Activated CD4-positive, alpha-beta memory T cell treated with anti-CD3 and anti-CD28 coated beads, Interleukin-2, amount 10 ng/mL, durations not matched to agents 7 days and 5 days (primary cell): Measurements from ENCODE around the gene KAT5. TPM values are rescaled to one million over a fixed set of nuclear protein-coding genes. Genes with fewer than 3 reads are reported as not detected.
"Not testable (repeated sequence)": the region's sequence is repeated elsewhere in the genome, so short reads cannot be mapped to it uniquely, and the experiment has no call there.

Experiments used
- CTCF ChIA-PET: fragments of 350-600 bp; sonication (Branson Sonifier 250); formaldehyde crosslinking; loops from one replicate; lab custom pipeline; 2021; ENCODE audit warnings: antibody characterized with exemption, inconsistent platforms; lab: Charles Lee
- POLR2A ChIA-PET: fragments of 350-600 bp; sonication (Branson Sonifier 250); formaldehyde crosslinking; loops from one replicate; lab custom pipeline; 2021; ENCODE audit warnings: antibody characterized with exemption; lab: Charles Lee
- DNase-seq: peaks from one replicate; pipeline ENCODE4 v3.0.0-alpha.2; 2020
- H3K27ac Mint-ChIP-seq: one replicate; pipeline ENCODE4 v1.8.0; 2021; ENCODE audit warnings: mild to moderate bottlenecking, mixed read lengths
- H3K27me3 Mint-ChIP-seq: one replicate; pipeline ENCODE4 v1.8.0; 2021; ENCODE audit warnings: mixed read lengths
- H3K36me3 Mint-ChIP-seq: one replicate; pipeline ENCODE4 v1.8.0; 2021; ENCODE audit warnings: low read depth, mixed read lengths
- H3K4me1 Mint-ChIP-seq: one replicate; pipeline ENCODE4 v1.8.0; 2021; ENCODE audit warnings: mixed read lengths
- H3K4me3 Mint-ChIP-seq: one replicate; pipeline ENCODE4 v1.8.0; 2021; ENCODE audit warnings: mild to moderate bottlenecking, mixed read lengths
- H3K9me3 Mint-ChIP-seq: one replicate; pipeline ENCODE4 v1.8.0; 2021; ENCODE audit warnings: mixed read lengths
- total RNA-seq, 2 experiments: library from RNA; stranded (reverse); gene quantifications; one replicate each; pipeline ENCODE4 v1.2.3, GENCODE V29; 2021

Gene KAT5
- total RNA-seq, 2 experiments from 2014 or later = 62.6 to 63.0 TPM

DNA sequence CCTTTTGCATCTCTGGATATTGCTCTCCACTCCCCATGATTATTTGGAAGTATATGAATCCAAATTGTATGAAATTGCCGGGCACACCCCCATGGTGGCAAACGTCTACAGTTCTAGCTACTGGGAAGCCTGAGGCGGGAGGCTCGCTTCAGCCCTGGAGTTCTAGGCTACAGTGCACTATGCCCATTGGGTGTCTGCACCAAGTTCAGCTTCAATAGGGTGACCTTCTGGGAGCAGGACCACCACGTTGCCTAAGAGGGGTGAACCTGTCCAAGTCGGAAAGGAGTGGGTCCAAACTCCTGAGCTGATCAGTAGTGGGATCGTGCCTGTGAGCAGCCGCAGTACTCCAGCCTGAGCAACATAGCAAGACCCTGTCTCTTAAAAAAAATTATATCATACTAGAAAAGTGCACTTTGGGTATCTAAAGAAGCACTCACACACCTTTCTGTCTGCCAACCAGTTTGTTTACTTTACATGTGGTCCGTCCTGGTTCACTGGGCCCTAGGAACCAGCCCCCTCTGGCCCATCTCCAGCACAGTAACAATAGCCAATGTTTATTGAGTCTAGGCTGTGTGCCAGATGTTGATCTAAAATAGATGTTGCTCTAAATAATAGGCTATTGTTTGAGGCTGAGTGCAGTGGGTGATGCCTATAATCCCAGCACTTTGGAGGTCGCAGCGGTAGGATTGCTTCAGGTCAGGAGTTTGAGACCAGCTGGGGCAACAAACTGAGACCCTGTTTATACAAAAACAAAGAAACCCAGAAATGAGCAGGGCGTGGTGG lies 16.4 kb upstream of the KAT5 start:
- H3K27ac Mint-ChIP-seq = no peak overlapping the region
- DNase-seq = no peak
- H3K9me3 Mint-ChIP-seq = peaks cover 2% of the 10 kb centered on the region
- no peaks in the 10 kb centered on the region for H3K36me3 Mint-ChIP-seq
- ChIA-PET CTCF (interaction anchor here (6.6 kb wide), 1 partner anchor 10 kb away, joined by 25 read pairs; no protein-coding TSS in a partner anchor), POLR2A (no interaction called here)
- H3K27me3 Mint-ChIP-seq = peaks cover 14% of the 10 kb centered on the region
- H3K4me1 Mint-ChIP-seq = peaks cover 2% of the 10 kb centered on the region
- no peak overlapping the region for H3K4me3 Mint-ChIP-seq

DNA sequence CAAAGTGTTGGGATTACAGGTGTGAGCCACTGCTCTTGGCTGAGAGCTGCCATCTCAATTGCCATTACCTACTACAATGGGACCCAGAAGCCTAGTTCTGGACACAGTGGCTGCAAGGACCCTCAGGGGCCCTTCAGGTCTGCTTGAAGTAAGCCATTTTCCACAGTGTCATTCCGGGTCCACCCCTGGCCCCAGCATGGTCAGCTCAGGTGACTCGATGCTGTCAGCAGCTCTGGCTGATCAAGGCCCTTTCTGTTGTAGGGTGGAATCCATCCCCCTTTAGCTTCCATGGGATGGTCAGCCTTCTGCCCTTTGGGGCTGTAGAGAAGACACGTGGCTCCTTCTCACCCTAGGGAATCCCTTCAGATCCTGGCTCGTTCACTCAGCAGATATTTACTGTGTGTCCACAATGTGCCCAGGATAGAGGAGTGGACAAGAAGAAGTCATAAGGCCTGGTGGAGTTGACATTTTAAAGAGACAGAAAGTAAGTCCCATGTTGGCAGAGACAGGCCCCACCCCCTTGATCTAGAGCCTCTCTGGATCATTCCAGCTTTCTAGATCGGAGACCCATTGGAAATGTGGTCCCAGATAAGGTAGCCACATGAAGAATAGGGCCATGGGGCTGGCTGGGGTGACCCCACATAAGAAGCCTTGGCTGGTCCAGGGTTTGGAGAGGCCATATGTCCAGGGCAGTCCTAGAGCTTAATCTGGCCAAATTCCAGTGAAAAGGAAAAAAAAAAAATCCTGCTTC lies 15.1 kb upstream of the KAT5 start:
- no peak for DNase-seq
- CTCF ChIA-PET = interaction anchor here (1.3 to 6.6 kb wide), 2 partner anchors 9 to 121 kb away, joined by 3 to 25 read pairs; no protein-coding TSS in a partner anchor
- Mint-ChIP-seq H3K9me3 (peaks cover 2% of the 10 kb centered on the region), H3K4me1 (peaks cover 3% of the 10 kb centered on the region), H3K27me3 (peaks cover 14% of the 10 kb centered on the region), H3K4me3 (no peak overlapping the region), H3K36me3 (no peaks in the 10 kb centered on the region), H3K27ac (no peak overlapping the region)
- POLR2A ChIA-PET = no interaction called here

DNA sequence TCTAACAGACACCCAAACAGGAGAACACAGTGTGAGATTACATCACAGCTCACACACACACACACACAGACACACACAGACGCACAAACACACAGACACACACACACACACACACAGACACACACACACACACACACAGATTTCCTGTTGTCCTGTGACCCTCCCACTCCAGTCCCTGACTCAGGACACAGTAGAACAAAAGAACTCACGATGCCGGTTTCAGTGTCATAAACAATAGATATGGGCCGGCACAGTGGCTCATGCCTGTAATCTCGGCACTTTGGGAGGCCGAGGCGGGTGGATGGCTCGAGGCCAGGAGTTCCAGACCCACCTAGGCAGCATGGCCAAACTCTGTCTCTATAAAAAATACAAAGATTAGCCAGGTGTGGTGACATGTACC lies 13.8 kb upstream of the KAT5 start:
- Mint-ChIP-seq H3K36me3 (no peaks in the 10 kb centered on the region), H3K4me3 (no peak overlapping the region), H3K4me1 (peaks cover 7% of the 10 kb centered on the region), H3K27ac (no peak overlapping the region), H3K9me3 (peaks cover 2% of the 10 kb centered on the region), H3K27me3 (peaks cover 18% of the 10 kb centered on the region)
- ChIA-PET POLR2A (no interaction called here), CTCF (interaction anchor here (0.7 kb wide), 1 partner anchor 15 kb away, joined by 3 read pairs; no protein-coding TSS in a partner anchor)
- no peak for DNase-seq

DNA sequence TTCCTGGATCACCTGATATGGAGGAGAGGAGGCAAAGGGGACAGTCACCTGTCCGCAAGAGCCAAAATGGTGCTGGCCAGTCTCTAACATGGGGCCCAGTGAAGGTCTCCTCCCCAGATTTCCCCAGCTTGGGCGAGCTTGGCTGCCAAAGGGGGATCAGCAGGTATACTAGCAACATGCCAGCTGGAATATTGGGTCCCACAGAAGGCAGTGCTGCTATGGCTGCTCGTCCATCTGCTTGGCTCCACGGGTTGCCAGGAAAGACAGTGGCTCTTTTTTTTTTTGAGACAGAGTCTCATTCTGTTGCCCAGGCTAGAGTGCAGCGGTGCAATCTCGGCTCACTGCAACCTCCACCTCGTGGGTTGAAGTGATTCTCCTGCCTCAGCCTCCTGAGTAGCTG lies 12.7 kb upstream of the KAT5 start:
- Mint-ChIP-seq H3K4me1 (peaks cover 7% of the 10 kb centered on the region), H3K27ac (no peak overlapping the region)
- CTCF ChIA-PET = no interaction called here

DNA sequence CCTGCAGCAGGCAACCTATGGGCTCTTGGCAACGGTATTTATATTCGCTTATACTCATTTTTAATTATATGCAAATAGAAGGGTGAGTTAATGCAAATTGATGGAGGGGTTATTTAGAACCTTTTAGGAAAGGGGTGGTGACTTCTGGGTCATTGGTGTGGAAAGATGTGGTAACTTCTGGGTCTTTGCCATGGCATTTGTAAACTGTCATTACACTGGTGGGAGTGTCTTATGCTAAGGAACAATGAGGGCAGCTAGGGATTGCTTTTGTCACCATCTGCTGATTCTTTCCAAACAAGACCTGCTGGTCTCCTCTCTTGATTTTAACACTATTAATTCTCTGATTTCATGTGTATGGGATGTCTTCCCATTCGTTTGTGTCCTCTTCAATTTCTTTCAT lies 11.7 kb upstream of the KAT5 start:
- peaks cover 2% of the 10 kb centered on the region for H3K9me3 Mint-ChIP-seq
- H3K4me1 Mint-ChIP-seq = peaks cover 7% of the 10 kb centered on the region
- CTCF ChIA-PET = no interaction called here
- no peak overlapping the region for H3K27ac Mint-ChIP-seq
- no peak overlapping the region for H3K4me3 Mint-ChIP-seq
- POLR2A ChIA-PET = no interaction called here
- H3K36me3 Mint-ChIP-seq = no peaks in the 10 kb centered on the region
- no peak for DNase-seq
- H3K27me3 Mint-ChIP-seq = peaks cover 22% of the 10 kb centered on the region

More for the DNA sequence above, 12.7 kb upstream of the KAT5 start:
- POLR2A ChIA-PET = no interaction called here
- Mint-ChIP-seq H3K36me3 (no peaks in the 10 kb centered on the region), H3K27me3 (peaks cover 20% of the 10 kb centered on the region), H3K9me3 (peaks cover 2% of the 10 kb centered on the region), H3K4me3 (no peak overlapping the region)
- DNase-seq = no peak

DNA sequence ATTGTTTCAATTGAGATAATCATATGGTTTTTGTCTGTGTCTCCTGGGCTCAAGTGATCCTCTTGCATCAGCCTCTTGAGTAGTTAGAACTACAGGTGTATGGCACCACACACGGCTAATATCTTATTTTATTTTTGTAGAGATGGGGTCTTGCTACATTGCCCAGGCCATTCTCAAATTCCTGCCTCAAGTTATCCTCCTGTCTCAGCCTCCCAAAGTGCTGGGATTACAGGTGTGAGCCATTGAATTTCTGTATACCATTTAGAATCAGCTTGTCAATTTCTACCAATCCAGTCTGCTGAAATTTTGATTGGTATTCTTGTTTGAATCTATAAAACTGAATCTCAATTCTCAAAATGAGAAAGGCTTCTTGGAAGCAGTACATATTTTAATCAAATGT lies 10.4 kb upstream of the KAT5 start:
- no peak for DNase-seq
- H3K4me3 Mint-ChIP-seq = no peak overlapping the region
- H3K4me1 Mint-ChIP-seq = peaks cover 7% of the 10 kb centered on the region
- peaks cover 22% of the 10 kb centered on the region for H3K27me3 Mint-ChIP-seq
- ChIA-PET POLR2A (no interaction called here), CTCF (no interaction called here)
- H3K9me3 Mint-ChIP-seq = peaks cover 2% of the 10 kb centered on the region
- H3K36me3 Mint-ChIP-seq = no peaks in the 10 kb centered on the region
- H3K27ac Mint-ChIP-seq = no peak overlapping the region

DNA sequence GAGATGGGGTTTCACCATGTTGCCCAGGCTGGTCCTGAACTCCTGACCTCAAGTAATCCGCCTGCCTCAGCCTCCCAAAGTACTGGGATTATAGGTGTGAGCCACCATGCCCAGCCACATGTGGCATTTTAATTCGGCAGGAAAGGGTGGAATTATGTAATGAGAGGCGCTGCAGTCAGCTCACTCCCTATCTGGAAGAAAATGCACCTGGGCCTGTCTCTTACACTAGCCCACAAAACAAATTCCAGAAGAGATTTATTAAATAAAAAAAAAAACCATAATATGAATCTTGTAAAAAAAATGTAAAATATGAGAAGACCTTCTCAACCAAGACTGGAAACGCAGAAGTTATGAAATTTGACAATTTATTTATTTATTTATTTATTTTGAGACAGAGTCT lies 8.2 kb upstream of the KAT5 start:
- Mint-ChIP-seq H3K4me1 (peaks cover 12% of the 10 kb centered on the region), H3K27ac (no peak overlapping the region), H3K27me3 (peaks cover 20% of the 10 kb centered on the region), H3K36me3 (no peaks in the 10 kb centered on the region), H3K9me3 (peaks cover 2% of the 10 kb centered on the region), H3K4me3 (no peak overlapping the region)
- ChIA-PET CTCF (interaction anchor here (1.3 to 3.1 kb wide), 5 partner anchors 10 to 341 kb away, joined by 4 to 25 read pairs (median 15); no protein-coding TSS in a partner anchor), POLR2A (no interaction called here)
- DNase-seq = no peak

DNA sequence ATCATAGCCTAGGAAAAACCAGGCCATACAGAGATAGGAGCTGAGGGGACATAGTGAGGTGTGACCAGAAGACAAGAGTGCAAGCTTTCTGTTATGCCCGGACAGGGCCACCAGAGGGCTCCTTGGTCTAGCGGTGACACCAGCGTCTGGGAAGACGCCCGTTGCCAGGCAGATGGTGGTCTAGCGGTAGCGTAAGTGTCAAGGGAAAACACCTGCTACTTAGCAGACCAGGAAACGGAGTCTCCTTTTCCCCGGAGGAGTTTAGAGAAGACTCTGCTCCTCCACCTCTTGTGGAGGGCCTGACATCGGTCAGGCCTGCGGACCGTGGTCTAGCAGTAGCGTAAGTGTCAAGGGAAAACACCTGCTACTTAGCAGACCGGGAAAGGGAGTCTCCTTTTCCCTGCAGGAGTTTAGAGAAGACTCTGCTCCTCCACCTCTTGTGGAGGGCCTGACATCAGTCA lies 5.7 kb upstream of the KAT5 start:
- H3K4me3 Mint-ChIP-seq, H3K36me3 Mint-ChIP-seq, H3K27ac Mint-ChIP-seq, H3K9me3 Mint-ChIP-seq: not testable (repeated sequence)
- H3K27me3 Mint-ChIP-seq = peaks cover 10% of the 10 kb centered on the region
- POLR2A ChIA-PET = interaction anchor here (0.6 kb wide), 1 partner anchor 14 kb away, joined by 3 read pairs; no protein-coding TSS in a partner anchor
- CTCF ChIA-PET = interaction anchor here (0.7 to 3.1 kb wide), 15 partner anchors 12 to 346 kb away, joined by 3 to 25 read pairs (median 3); partner anchors contain the start of genes CCDC85B and SF3B2
- peak; percentile 84 for DNase-seq
- peaks cover 21% of the 10 kb centered on the region for H3K4me1 Mint-ChIP-seq

DNA sequence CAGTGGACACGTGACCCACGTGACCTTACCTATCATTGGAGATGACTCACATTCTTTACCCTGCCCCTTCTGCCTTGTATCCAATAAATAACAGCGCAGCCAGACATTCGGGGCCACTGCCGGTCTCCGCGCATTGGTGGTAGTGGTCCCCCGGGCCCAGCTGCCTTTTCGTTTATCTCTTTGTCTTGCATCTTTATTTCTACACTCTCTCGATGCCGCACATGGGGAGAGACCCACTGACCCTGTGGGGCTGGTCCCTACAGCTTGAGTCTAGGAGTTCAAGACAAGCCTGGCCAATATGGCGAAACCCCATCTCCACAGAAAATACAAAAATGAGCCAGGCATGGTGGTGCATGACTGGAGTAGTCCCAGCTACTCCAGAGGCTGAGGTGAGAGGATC lies 5.0 kb upstream of the KAT5 start:
- H3K4me3 Mint-ChIP-seq, DNase-seq, H3K36me3 Mint-ChIP-seq, POLR2A ChIA-PET, H3K9me3 Mint-ChIP-seq, H3K27ac Mint-ChIP-seq: not testable (repeated sequence)
- Mint-ChIP-seq H3K4me1 (peaks cover 22% of the 10 kb centered on the region), H3K27me3 (peaks cover 10% of the 10 kb centered on the region)
- CTCF ChIA-PET = interaction anchor here (3.1 kb wide), 1 partner anchor 13 kb away, joined by 25 read pairs; no protein-coding TSS in a partner anchor

DNA sequence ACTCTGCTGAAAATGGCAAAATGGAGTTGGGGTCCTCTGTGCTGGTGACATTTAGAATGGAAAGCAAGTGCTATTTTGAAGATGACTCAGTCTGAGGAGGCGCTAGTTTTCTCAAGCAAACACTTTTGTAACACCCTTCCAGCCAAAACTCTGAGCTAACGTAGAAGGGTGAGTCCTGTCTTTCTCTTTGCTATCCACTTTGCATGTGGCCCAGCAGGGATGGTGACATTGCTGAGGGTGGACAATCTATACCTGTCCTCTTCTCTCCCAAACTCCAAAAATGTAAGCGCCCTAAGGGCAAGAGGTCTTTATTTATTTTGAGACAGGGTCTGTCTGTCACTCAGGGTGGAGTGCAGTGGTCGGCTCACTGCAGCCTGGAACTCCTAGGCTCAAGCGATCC lies 3.6 kb upstream of the KAT5 start:
- Mint-ChIP-seq H3K36me3 (peaks cover 10% of the 10 kb centered on the region), H3K27ac (no peak overlapping the region), H3K4me1 (peaks cover 27% of the 10 kb centered on the region), H3K9me3 (no peaks in the 10 kb centered on the region), H3K4me3 (no peak overlapping the region), H3K27me3 (peaks cover 3% of the 10 kb centered on the region)
- CTCF ChIA-PET = interaction anchor here (1.1 to 1.5 kb wide), 2 partner anchors 61 to 109 kb away, joined by 3 to 5 read pairs; no protein-coding TSS in a partner anchor
- DNase-seq = no peak
- POLR2A ChIA-PET = no interaction called here

DNA sequence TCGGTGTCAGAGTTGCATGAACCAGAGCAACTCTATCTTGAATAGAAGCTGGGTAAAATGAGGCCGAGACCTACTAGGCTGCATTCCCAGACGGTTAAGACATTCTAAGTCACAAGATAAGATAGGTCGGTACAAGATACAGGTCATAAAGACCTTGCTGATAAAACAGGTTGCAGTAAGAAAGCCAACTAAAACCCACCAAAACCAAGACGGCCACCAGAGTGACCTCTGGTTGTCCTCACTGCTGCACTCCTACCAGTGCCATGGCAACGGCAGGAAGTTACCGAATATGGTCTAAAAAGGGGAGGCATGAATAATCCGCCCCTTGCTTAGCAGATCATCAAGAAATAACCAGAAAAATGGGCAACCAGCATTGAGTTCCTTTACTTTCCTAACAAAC lies 2.4 kb upstream of the KAT5 start:
- H3K36me3 Mint-ChIP-seq = peaks cover 19% of the 10 kb centered on the region
- H3K4me1 Mint-ChIP-seq = peaks cover 34% of the 10 kb centered on the region
- POLR2A ChIA-PET = interaction anchor here (0.7 kb wide), 1 partner anchor 16 kb away, joined by 3 read pairs; no protein-coding TSS in a partner anchor
- no peak overlapping the region for H3K4me3 Mint-ChIP-seq
- H3K27me3 Mint-ChIP-seq = no peaks in the 10 kb centered on the region
- CTCF ChIA-PET = interaction anchor here (1.5 kb wide), 1 partner anchor 108 kb away, joined by 5 read pairs; no protein-coding TSS in a partner anchor
- no peak overlapping the region for H3K27ac Mint-ChIP-seq
- H3K9me3 Mint-ChIP-seq = no peaks in the 10 kb centered on the region
- DNase-seq = no peak

DNA sequence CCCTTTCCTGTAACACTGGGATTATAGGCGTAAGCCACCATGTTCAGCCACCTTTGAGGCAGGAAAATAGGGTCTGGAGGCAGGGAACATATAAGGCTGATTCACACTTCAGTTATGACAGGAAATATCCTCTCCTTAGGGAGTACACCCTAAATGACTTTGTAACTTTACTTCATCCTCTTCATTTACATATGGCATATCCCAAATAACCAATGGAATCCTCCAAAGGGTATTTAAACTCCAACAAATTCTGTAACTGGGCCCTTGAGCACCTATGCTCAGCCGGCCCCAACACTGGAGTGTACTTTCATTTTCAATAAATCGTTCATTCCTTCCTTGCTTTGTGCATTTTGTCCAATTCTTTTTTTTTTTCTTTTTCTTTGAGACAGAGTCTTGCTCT lies 1.6 kb upstream of the KAT5 start:
- peak overlapping the region; percentile 19 for H3K27ac Mint-ChIP-seq
- no peaks in the 10 kb centered on the region for H3K27me3 Mint-ChIP-seq
- ChIA-PET CTCF (interaction anchor here (0.9 to 5.0 kb wide), 8 partner anchors 11 to 182 kb away, joined by 5 to 46 read pairs (median 29); partner anchors contain the start of genes AP5B1, CCDC85B, FIBP and RNASEH2C), POLR2A (interaction anchor here (1.5 to 2.9 kb wide), 3 partner anchors 11 to 179 kb away, joined by 4 to 33 read pairs (median 24); partner anchors contain the start of genes AP5B1 and RNASEH2C)
- DNase-seq = no peak
- no peak overlapping the region for H3K4me3 Mint-ChIP-seq
- H3K4me1 Mint-ChIP-seq = peaks cover 40% of the 10 kb centered on the region
- no peaks in the 10 kb centered on the region for H3K9me3 Mint-ChIP-seq
- peaks cover 27% of the 10 kb centered on the region for H3K36me3 Mint-ChIP-seq
